Measurements from ENCODE around the gene ADK. TPM values are rescaled to one million over a fixed set of nuclear protein-coding genes. Genes with fewer than 3 reads are reported as not detected.
A peak's percentile ranks its signal among the peaks of the same experiment; 100 is the strongest.

ADK gene
- total and polyA plus RNA-seq, 2 donors from 2014 or later: 33.0 to 38.3 TPM

GRCh38 chr10:74189999-74190421 lies 39.0 kb downstream of the ADK start:
- Histone ChIP-seq H3K27me3 (ENCODE audit: control insufficient read depth, insufficient read depth, low read length) (no peaks in the 10 kb centered on the region), H3K27ac (ENCODE audit: low read depth in 2 of 2, low read length in 2 of 2) (peak overlapping the region in 1 of 2 donors; percentile 8), H3K9ac (ENCODE audit: low read length in 3 of 3) (no peak overlapping the region), H3K4me1 (ENCODE audit: control insufficient read depth in 2 of 3, insufficient read depth in 2 of 3, low read depth in 1 of 3, low read length in 3 of 3) (no peaks in the 10 kb centered on the region), H3K9me3 (ENCODE audit: control insufficient read depth in 2 of 3, insufficient read depth in 1 of 3, low read length in 3 of 3) (no peaks in the 10 kb centered on the region), H3K36me3 (ENCODE audit: control insufficient read depth in 2 of 3, insufficient read depth in 3 of 3, low read length in 3 of 3) (no peaks in the 10 kb centered on the region), H3K4me3 (ENCODE audit: low read length in 3 of 3) (no peak overlapping the region)
- FAIRE-seq: peak; percentile 68
- intact Hi-C loops (cut with DNase I): no loop called here
- DNase-seq: peak in 2 of 5 donors; percentile 47 to 60
- TF ChIP-seq CTCF (IDR thresholded peaks at IDR 0.05; ENCODE audit: borderline replicate concordance, extremely low read depth, insufficient read depth): no peak

GRCh38 chr10:74190494-74190893 lies 39.5 kb downstream of the ADK start:
- H3K9me3 ChIP-seq (ENCODE audit: control insufficient read depth in 2 of 3, insufficient read depth in 1 of 3, low read length in 3 of 3): no peaks in the 10 kb centered on the region
- H3K9ac ChIP-seq (ENCODE audit: low read length in 3 of 3): no peak overlapping the region
- H3K27me3 ChIP-seq (ENCODE audit: control insufficient read depth, insufficient read depth, low read length): no peaks in the 10 kb centered on the region
- TF ChIP-seq CTCF (IDR thresholded peaks at IDR 0.05; ENCODE audit: borderline replicate concordance, extremely low read depth, insufficient read depth): no peak
- no peak for FAIRE-seq
- H3K4me3 ChIP-seq (ENCODE audit: low read length in 3 of 3): no peak overlapping the region
- peak overlapping the region in 1 of 2 donors; percentile 8 for H3K27ac ChIP-seq (ENCODE audit: low read depth in 2 of 2, low read length in 2 of 2)
- H3K36me3 ChIP-seq (ENCODE audit: control insufficient read depth in 2 of 3, insufficient read depth in 3 of 3, low read length in 3 of 3): no peaks in the 10 kb centered on the region
- intact Hi-C loops (cut with DNase I): no loop called here
- no peaks in the 10 kb centered on the region for H3K4me1 ChIP-seq (ENCODE audit: control insufficient read depth in 2 of 3, insufficient read depth in 2 of 3, low read depth in 1 of 3, low read length in 3 of 3)
- DNase-seq: no peak

- Histone ChIP-seq H3K27ac (ENCODE audit: low read depth in 2 of 2, low read length in 2 of 2) (no peak overlapping the region), H3K27me3 (ENCODE audit: control insufficient read depth, insufficient read depth, low read length) (no peaks in the 10 kb centered on the region), H3K9ac (ENCODE audit: low read length in 3 of 3) (no peak overlapping the region), H3K4me1 (ENCODE audit: control insufficient read depth in 2 of 3, insufficient read depth in 2 of 3, low read depth in 1 of 3, low read length in 3 of 3) (no peaks in the 10 kb centered on the region), H3K4me3 (ENCODE audit: low read length in 3 of 3) (no peak overlapping the region), H3K9me3 (ENCODE audit: control insufficient read depth in 2 of 3, insufficient read depth in 1 of 3, low read length in 3 of 3) (no peaks in the 10 kb centered on the region), H3K36me3 (ENCODE audit: control insufficient read depth in 2 of 3, insufficient read depth in 3 of 3, low read length in 3 of 3) (no peaks in the 10 kb centered on the region)
- no peak for FAIRE-seq
- DNase-seq: no peak
- intact Hi-C loops (cut with DNase I): no loop called here
- TF ChIP-seq CTCF (IDR thresholded peaks at IDR 0.05; ENCODE audit: borderline replicate concordance, extremely low read depth, insufficient read depth): no peak
Observed at GRCh38 chr10:74194545-74194944, 43.5 kb downstream of the ADK start.

GRCh38 chr10:74194999-74195398 lies 44.0 kb downstream of the ADK start:
- Histone ChIP-seq H3K27ac (ENCODE audit: low read depth in 2 of 2, low read length in 2 of 2) (no peak overlapping the region), H3K9me3 (ENCODE audit: control insufficient read depth in 2 of 3, insufficient read depth in 1 of 3, low read length in 3 of 3) (no peaks in the 10 kb centered on the region), H3K4me3 (ENCODE audit: low read length in 3 of 3) (no peak overlapping the region), H3K36me3 (ENCODE audit: control insufficient read depth in 2 of 3, insufficient read depth in 3 of 3, low read length in 3 of 3) (no peaks in the 10 kb centered on the region), H3K4me1 (ENCODE audit: control insufficient read depth in 2 of 3, insufficient read depth in 2 of 3, low read depth in 1 of 3, low read length in 3 of 3) (no peaks in the 10 kb centered on the region), H3K9ac (ENCODE audit: low read length in 3 of 3) (no peak overlapping the region), H3K27me3 (ENCODE audit: control insufficient read depth, insufficient read depth, low read length) (no peaks in the 10 kb centered on the region)
- FAIRE-seq (no peak), DNase-seq (no peak)
- intact Hi-C loops (cut with DNase I): no loop called here
- TF ChIP-seq CTCF (IDR thresholded peaks at IDR 0.05; ENCODE audit: borderline replicate concordance, extremely low read depth, insufficient read depth): no peak
